ENCODE results near the gene ANAPC5. TPM values are rescaled to one million over a fixed set of nuclear protein-coding genes. Genes with fewer than 3 reads are reported as not detected.
"Not testable (repeated sequence)": the region's sequence is repeated elsewhere in the genome, so short reads cannot be mapped to it uniquely, and the experiment has no call there.

ANAPC5 gene
- total RNA-seq, 2 donors from 2014 or later: 78.0 to 110 TPM

- H3K36me3 ChIP-seq: no peaks in the 10 kb centered on the region
- H3K9me3 ChIP-seq: no peaks in the 10 kb centered on the region
- no peaks in the 10 kb centered on the region for H3K4me1 ChIP-seq (replicated peaks)
- H3K27me3 ChIP-seq (replicated peaks; ENCODE audit: insufficient read depth): no peaks in the 10 kb centered on the region
- H3K27ac ChIP-seq: peak overlapping the region; percentile 50 to 62
- 85% methylated on average over 14 of the region's 14 CpGs for WGBS
- H3K4me3 ChIP-seq: no peak overlapping the region
- DNase-seq (ENCODE audit: low spot score): no peak
- TF ChIP-seq POLR2AphosphoS5 (IDR thresholded peaks at IDR 0.05) (peak; percentile 34), CTCF (IDR thresholded peaks at IDR 0.05) (no peak), POLR2A (IDR thresholded peaks at IDR 0.05) (no peak)
- intact Hi-C loops (cut with DNase I): no loop called here
Observed at GRCh38 chr12:121284551-121285390, 67.4 kb downstream of the ANAPC5 start.

- Histone ChIP-seq H3K27me3 (replicated peaks; ENCODE audit: insufficient read depth) (no peaks in the 10 kb centered on the region), H3K27ac (peak overlapping the region; percentile 50 to 62), H3K4me1 (replicated peaks) (no peaks in the 10 kb centered on the region), H3K9me3 (no peaks in the 10 kb centered on the region), H3K4me3 (no peak overlapping the region), H3K36me3 (no peaks in the 10 kb centered on the region)
- TF ChIP-seq CTCF (IDR thresholded peaks at IDR 0.05) (no peak), POLR2AphosphoS5 (IDR thresholded peaks at IDR 0.05) (no peak), POLR2A (IDR thresholded peaks at IDR 0.05) (no peak)
- intact Hi-C loops (cut with DNase I): no loop called here
- WGBS: 96% methylated on average over 6 of the region's 6 CpGs
- no peak for DNase-seq (ENCODE audit: low spot score)
Observed at GRCh38 chr12:121283841-121284240, 68.4 kb downstream of the ANAPC5 start.

GRCh38 chr12:121283388-121283787 is 68.8 kb downstream of the ANAPC5 start:
- intact Hi-C loops (cut with DNase I): no loop called here
- no peak for TF ChIP-seq POLR2A (IDR thresholded peaks at IDR 0.05)
- no peak for TF ChIP-seq CTCF (IDR thresholded peaks at IDR 0.05)
- no peak for TF ChIP-seq POLR2AphosphoS5 (IDR thresholded peaks at IDR 0.05)
- Histone ChIP-seq H3K36me3 (no peaks in the 10 kb centered on the region), H3K9me3 (no peaks in the 10 kb centered on the region), H3K27me3 (replicated peaks; ENCODE audit: insufficient read depth) (no peaks in the 10 kb centered on the region), H3K4me1 (replicated peaks) (no peaks in the 10 kb centered on the region), H3K4me3 (no peak overlapping the region), H3K27ac (no peak overlapping the region)
- WGBS: 86% methylated on average over 5 of the region's 5 CpGs
- no peak for DNase-seq (ENCODE audit: low spot score)

- 94% methylated on average over 11 of the region's 11 CpGs for WGBS
- H3K36me3 ChIP-seq; H3K27me3 ChIP-seq (replicated peaks; ENCODE audit: insufficient read depth); DNase-seq (ENCODE audit: low spot score); H3K9me3 ChIP-seq; H3K4me3 ChIP-seq; intact Hi-C loops (cut with DNase I); H3K4me1 ChIP-seq (replicated peaks): not testable (repeated sequence)
- H3K27ac ChIP-seq: peak overlapping the region in 1 of 2 donors; percentile 24
Observed at GRCh38 chr12:121282910-121283309, 69.3 kb downstream of the ANAPC5 start.

- Histone ChIP-seq H3K27me3 (replicated peaks; ENCODE audit: insufficient read depth) (no peaks in the 10 kb centered on the region), H3K36me3 (no peaks in the 10 kb centered on the region), H3K4me3 (no peak overlapping the region), H3K4me1 (replicated peaks) (no peaks in the 10 kb centered on the region), H3K27ac (peak overlapping the region; percentile 24 to 36), H3K9me3 (no peaks in the 10 kb centered on the region)
- intact Hi-C loops (cut with DNase I): no loop called here
- TF ChIP-seq CTCF (IDR thresholded peaks at IDR 0.05) (no peak), POLR2A (IDR thresholded peaks at IDR 0.05) (no peak), POLR2AphosphoS5 (IDR thresholded peaks at IDR 0.05) (no peak)
- 64% methylated on average over 10 of the region's 10 CpGs for WGBS
- no peak for DNase-seq (ENCODE audit: low spot score)
Observed at GRCh38 chr12:121282072-121282742, 70.0 kb downstream of the ANAPC5 start.

- H3K27me3 ChIP-seq (replicated peaks; ENCODE audit: insufficient read depth); H3K4me1 ChIP-seq (replicated peaks); H3K36me3 ChIP-seq; intact Hi-C loops (cut with DNase I); H3K4me3 ChIP-seq; H3K9me3 ChIP-seq; H3K27ac ChIP-seq; DNase-seq (ENCODE audit: low spot score): not testable (repeated sequence)
- WGBS: 95% methylated on average over 14 of the region's 14 CpGs
Observed at GRCh38 chr12:121281116-121281515, 71.1 kb downstream of the ANAPC5 start.

- H3K27me3 ChIP-seq (replicated peaks; ENCODE audit: insufficient read depth); H3K27ac ChIP-seq; H3K36me3 ChIP-seq; H3K4me1 ChIP-seq (replicated peaks); DNase-seq (ENCODE audit: low spot score); intact Hi-C loops (cut with DNase I); H3K9me3 ChIP-seq; H3K4me3 ChIP-seq: not testable (repeated sequence)
- 87% methylated on average over 11 of the region's 11 CpGs for WGBS
Observed at GRCh38 chr12:121280531-121280930, 71.7 kb downstream of the ANAPC5 start.

Measured in prostate gland (tissue), 2 donors.